Brain microvascular endothelial cell (primary cell): ENCODE measurements around the gene SLC31A2.

Experiments used
- DNase-seq: peaks from one replicate; pipeline ENCODE4 v3.0.0-alpha.2; 2020
- H3K27ac ChIP-seq: fragments of 250-450 bp; sonication (Bioruptor Pico); 2 replicates; pipeline ENCODE4 v1.5.1; 2020; ENCODE audit warnings: mild to moderate bottlenecking, moderate library complexity
- H3K27me3 ChIP-seq: fragments of 250-450 bp; sonication (Bioruptor Pico); replicated peaks from 2 replicates; pipeline ENCODE4 v1.5.1; 2020; ENCODE audit warnings: mild to moderate bottlenecking
- H3K36me3 ChIP-seq: fragments of 250-450 bp; sonication (Bioruptor Pico); replicated peaks from 2 replicates; pipeline ENCODE4 v1.5.1; 2020; ENCODE audit warnings: mild to moderate bottlenecking
- H3K4me3 ChIP-seq: 2 replicates; pipeline ENCODE4 v1.5.1; 2011; ENCODE audit warnings: low read depth, mild to moderate bottlenecking, control low read depth, low read length, moderate library complexity
- in situ Hi-C: cut with HindIII; loops from 2 replicates; pipeline ENCODE4 v1.10.0; 2017; ENCODE audit warnings: low sequenced_read_pairs, low pct_ligation_motif_present
- TF ChIP-seq, protein P1 (sequence below): IDR thresholded peaks from 2 replicates; pipeline ENCODE4 v1.5.1; 2011; ENCODE audit warnings: low read depth, mild to moderate bottlenecking, moderate library complexity, low read length, control low read depth, inconsistent platforms; ENCODE audit errors: missing control alignments

The SLC31A2 gene

DNA sequence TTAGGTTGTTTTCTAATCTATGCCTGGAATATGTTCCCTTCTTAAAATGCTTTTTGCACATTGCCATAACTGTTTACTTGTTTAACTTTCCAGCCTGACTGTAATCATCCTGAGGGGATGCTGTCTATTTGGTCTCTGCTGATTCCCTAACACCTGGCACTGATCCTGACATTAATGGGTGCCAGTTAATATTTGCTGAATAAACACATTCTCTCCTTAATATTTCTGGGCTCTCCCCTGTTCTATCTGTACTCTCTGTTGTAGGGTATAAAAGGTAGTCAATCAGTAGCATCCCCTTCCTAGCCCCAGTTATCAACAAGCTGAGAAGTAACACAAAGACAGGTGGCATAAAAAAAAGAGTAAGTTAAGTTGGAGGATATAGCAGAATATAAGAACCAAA lies 21.3 kb upstream of the SLC31A2 start:
- TF ChIP-seq, protein P1, sequence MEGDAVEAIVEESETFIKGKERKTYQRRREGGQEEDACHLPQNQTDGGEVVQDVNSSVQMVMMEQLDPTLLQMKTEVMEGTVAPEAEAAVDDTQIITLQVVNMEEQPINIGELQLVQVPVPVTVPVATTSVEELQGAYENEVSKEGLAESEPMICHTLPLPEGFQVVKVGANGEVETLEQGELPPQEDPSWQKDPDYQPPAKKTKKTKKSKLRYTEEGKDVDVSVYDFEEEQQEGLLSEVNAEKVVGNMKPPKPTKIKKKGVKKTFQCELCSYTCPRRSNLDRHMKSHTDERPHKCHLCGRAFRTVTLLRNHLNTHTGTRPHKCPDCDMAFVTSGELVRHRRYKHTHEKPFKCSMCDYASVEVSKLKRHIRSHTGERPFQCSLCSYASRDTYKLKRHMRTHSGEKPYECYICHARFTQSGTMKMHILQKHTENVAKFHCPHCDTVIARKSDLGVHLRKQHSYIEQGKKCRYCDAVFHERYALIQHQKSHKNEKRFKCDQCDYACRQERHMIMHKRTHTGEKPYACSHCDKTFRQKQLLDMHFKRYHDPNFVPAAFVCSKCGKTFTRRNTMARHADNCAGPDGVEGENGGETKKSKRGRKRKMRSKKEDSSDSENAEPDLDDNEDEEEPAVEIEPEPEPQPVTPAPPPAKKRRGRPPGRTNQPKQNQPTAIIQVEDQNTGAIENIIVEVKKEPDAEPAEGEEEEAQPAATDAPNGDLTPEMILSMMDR = no peak

DNA sequence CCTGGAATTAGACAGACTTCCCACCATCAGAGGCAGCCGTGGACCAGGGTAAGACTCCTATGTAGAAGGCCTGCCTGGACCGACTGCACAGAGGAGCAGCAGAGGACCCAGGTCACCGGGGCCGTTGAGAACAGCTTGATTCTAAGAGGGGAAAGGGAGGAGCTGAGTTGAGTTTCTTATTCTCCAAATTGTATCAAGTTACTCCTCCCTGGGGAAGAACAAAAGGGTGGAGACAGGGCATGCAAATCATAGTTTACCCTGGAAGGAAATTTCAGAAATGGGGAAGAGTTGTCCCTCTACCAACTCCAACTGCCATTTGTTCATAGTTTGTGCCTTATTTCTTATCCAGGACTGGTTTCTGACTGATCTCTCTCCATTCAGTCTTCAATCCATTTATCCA lies 20.9 kb upstream of the SLC31A2 start:
- Histone ChIP-seq H3K36me3 (no peaks in the 10 kb centered on the region), H3K27ac (no peak overlapping the region), H3K4me3 (no peak overlapping the region), H3K27me3 (no peaks in the 10 kb centered on the region)
- TF ChIP-seq, protein P1 = no peak
- no peak for DNase-seq
- in situ Hi-C loops = no loop called here

More for the DNA sequence above, 21.3 kb upstream of the SLC31A2 start:
- Histone ChIP-seq H3K36me3 (no peaks in the 10 kb centered on the region), H3K4me3 (no peak overlapping the region), H3K27ac (no peak overlapping the region), H3K27me3 (no peaks in the 10 kb centered on the region)
- no peak for DNase-seq
- in situ Hi-C loops = no loop called here

DNA sequence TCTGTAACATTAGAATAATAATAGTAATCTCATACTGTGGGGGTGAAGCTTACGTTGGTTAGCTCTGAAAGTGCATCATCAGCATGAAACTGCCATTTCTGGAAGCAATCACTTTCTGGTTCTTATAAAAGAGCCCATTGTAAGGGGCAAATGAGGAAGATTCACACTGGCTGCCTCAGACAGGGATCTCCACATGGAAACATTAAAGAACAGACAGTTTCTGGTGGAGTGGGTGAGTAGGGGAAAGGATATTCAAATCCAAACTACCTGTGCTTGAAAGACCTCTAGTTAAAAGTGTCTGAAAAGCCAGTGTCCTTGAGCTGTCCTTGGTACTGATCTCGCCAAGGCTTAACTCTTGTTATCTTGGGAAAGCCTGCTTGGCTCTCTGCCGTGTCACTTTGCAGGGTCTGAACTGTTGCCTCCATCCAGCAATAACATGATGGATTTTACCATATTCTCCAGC lies 19.1 kb upstream of the SLC31A2 start:
- TF ChIP-seq, protein P1 = no peak
- DNase-seq = peak; percentile 34
- H3K36me3 ChIP-seq = no peaks in the 10 kb centered on the region
- H3K4me3 ChIP-seq = no peak overlapping the region
- no peak overlapping the region for H3K27ac ChIP-seq
- H3K27me3 ChIP-seq = no peaks in the 10 kb centered on the region
- in situ Hi-C loops = no loop called here

DNA sequence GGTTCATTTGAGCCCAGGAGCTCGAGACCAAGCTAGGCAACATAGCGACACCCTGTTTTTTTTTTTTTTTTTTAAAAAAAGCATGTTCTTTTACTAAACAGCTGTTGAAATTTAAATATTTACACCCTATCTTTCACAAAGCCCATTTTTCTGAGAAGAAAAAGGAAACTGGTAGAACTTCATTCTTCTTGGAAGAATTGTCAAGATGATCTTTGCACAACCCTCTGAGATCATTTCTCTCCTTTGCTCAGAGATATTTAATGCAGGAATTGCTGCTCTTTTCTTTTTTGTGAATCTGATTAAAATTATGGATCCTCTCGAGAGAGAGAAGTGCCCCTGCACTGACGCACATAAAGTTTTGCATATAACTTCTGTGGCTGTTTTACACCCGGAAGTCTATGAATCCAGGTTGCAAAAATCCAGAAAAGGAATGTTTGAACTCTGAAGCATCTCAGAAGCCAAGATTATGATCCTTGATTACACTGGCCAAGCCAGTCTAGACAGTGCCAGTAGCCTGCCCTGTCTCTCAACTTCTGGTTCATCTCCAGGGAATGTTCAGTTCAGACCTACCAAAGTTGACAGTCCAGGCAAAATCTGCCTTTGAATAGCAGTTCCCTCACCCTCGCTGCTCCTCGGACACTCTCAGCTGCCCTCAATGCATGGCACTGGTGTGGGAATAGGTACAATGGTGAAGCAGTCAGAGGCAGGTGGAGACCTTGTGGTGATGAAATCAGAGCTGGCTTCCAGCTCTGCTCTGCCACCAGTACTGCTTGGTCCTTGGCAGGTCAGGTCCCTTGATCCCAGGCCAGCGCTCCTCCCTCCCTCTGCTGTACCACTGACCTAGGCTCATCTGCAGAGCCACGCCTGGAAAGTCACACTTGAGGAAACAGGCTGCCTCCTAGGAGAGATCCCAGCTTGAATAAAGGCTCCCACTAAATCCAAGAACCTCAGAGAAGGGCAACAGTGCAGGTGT lies 13.3 kb upstream of the SLC31A2 start:
- TF ChIP-seq, protein P1 = no peak
- in situ Hi-C loops = no loop called here

DNA sequence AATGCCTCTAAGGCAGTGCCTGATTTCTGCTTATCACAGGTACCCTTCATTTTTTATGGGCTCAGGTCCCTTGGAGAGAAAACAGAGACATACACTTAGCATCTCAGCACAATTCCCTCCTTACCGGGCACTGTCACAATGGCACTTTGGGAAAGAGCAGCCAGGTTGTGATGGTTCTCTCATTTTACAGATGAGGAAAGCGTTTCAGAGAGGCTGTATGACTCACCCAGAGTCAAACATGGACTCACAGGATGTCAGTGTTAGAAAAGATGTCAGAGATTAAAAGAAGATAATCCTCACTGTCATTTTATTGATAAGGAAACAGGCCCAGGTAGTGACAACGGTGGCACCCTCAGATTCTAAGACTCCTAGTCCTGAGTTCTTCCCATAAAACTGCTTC lies 12.0 kb upstream of the SLC31A2 start:
- no peak overlapping the region for H3K4me3 ChIP-seq
- TF ChIP-seq, protein P1 = no peak
- in situ Hi-C loops = no loop called here
- no peaks in the 10 kb centered on the region for H3K36me3 ChIP-seq
- no peak overlapping the region for H3K27ac ChIP-seq
- no peaks in the 10 kb centered on the region for H3K27me3 ChIP-seq
- DNase-seq = no peak

More for the DNA sequence above, 13.3 kb upstream of the SLC31A2 start:
- Histone ChIP-seq H3K27me3 (no peaks in the 10 kb centered on the region), H3K36me3 (no peaks in the 10 kb centered on the region), H3K27ac (no peak overlapping the region), H3K4me3 (no peak overlapping the region)
- DNase-seq = no peak
